C4-2B (cell line): ENCODE results near the gene KNDC1.

ENCODE experiments used
- H3K27ac ChIP-seq: fragments of 450-650 bp; 2 replicates; pipeline ENCODE4 v1.5.1; 2017
- CTCF ChIP-seq: fragments of 450-650 bp; conservative IDR thresholded peaks from 2 replicates; pipeline ENCODE4 v1.5.1; 2017; ENCODE audit warnings: mild to moderate bottlenecking
- ZFX ChIP-seq: fragments of 450-650 bp; IDR thresholded peaks from 2 replicates; pipeline ENCODE4 v1.6.1; 2017

The KNDC1 gene

GRCh38 chr10:133127291-133128125, 32.5 kb upstream of the KNDC1 start:
- TF ChIP-seq ZFX, result no peak
- TF ChIP-seq CTCF, result no peak
- H3K27ac ChIP-seq, result no peak overlapping the region

- H3K27ac ChIP-seq, result no peak overlapping the region
- TF ChIP-seq ZFX (no peak), CTCF (no peak)
These were observed 31.6 kb upstream of the KNDC1 start for GRCh38 chr10:133128126-133129070.

GRCh38 chr10:133129071-133129858, 30.8 kb upstream of the KNDC1 start:
- no peak for TF ChIP-seq CTCF
- TF ChIP-seq ZFX, result no peak
- H3K27ac ChIP-seq, result no peak overlapping the region

- TF ChIP-seq CTCF (no peak), ZFX (no peak)
These were observed 30.0 kb upstream of the KNDC1 start for GRCh38 chr10:133129859-133130495.

GRCh38 chr10:133130602-133131001, 29.4 kb upstream of the KNDC1 start:
- no peak overlapping the region for H3K27ac ChIP-seq
- TF ChIP-seq CTCF (no peak), ZFX (no peak)

More at GRCh38 chr10:133129859-133130495, 30.0 kb upstream of the KNDC1 start:
- no peak overlapping the region for H3K27ac ChIP-seq

GRCh38 chr10:133131053-133131452, 29.0 kb upstream of the KNDC1 start:
- TF ChIP-seq ZFX (no peak), CTCF (no peak)
- H3K27ac ChIP-seq, result no peak overlapping the region
